OCI-LY1 (cell line): ENCODE measurements around the gene ATP11B.

Experiments
- H2AFZ ChIP-seq: fragments of 200-600 bp; sonication (generic), shearing (Covaris generic); 2 replicates; pipeline ENCODE4 v1.6.0; 2014; ENCODE audit warnings: antibody characterized with exemption, mild to moderate bottlenecking, low read length
- H3F3A ChIP-seq: fragments of 200-600 bp; sonication (generic), shearing (Covaris generic); 2 replicates; pipeline ENCODE4 v1.6.0; 2014; ENCODE audit warnings: mild to moderate bottlenecking, antibody characterized with exemption, low read length, moderate library complexity; ENCODE audit not compliant: insufficient read depth
- H3K27ac ChIP-seq: fragments of 200-600 bp; sonication (generic); 2 replicates; pipeline ENCODE4 v1.5.1; 2014; ENCODE audit warnings: low read length, mixed run types, mild to moderate bottlenecking, low read depth; ENCODE audit not compliant: poor library complexity, severe bottlenecking
- H3K27me3 ChIP-seq: fragments of 200-600 bp; sonication (generic); 2 replicates; pipeline ENCODE4 v1.6.0; 2014; ENCODE audit warnings: antibody characterized with exemption, mild to moderate bottlenecking, low read length, moderate library complexity; ENCODE audit not compliant: insufficient read depth
- H3K36me3 ChIP-seq: fragments of 200-600 bp; sonication (generic); 2 replicates; pipeline ENCODE4 v1.6.1; 2014; ENCODE audit warnings: mild to moderate bottlenecking, antibody characterized with exemption, low read length, moderate library complexity, mixed read lengths; ENCODE audit not compliant: insufficient read depth
- H3K4me1 ChIP-seq: fragments of 200-600 bp; sonication (generic); 2 replicates; pipeline ENCODE4 v1.5.1; 2014; ENCODE audit warnings: mild to moderate bottlenecking, low read length, moderate library complexity; ENCODE audit not compliant: insufficient read depth, severe bottlenecking
- H3K4me2 ChIP-seq: fragments of 200-600 bp; sonication (generic), shearing (Covaris generic); 2 replicates; pipeline ENCODE4 v1.6.1; 2014; ENCODE audit warnings: low read length
- H3K4me3 ChIP-seq: fragments of 200-600 bp; sonication (generic); 2 replicates; pipeline ENCODE4 v1.5.1; 2014; ENCODE audit warnings: low read length, low read depth, mild to moderate bottlenecking, mixed read lengths; ENCODE audit not compliant: poor library complexity, severe bottlenecking
- H3K79me2 ChIP-seq: fragments of 200-600 bp; shearing (Covaris generic); 2 replicates; pipeline ENCODE4 v1.6.1; 2016; ENCODE audit warnings: mixed run types, low read length, mixed read lengths; ENCODE audit not compliant: insufficient read depth
- H3K9ac ChIP-seq: fragments of 200-600 bp; sonication (generic), shearing (Covaris generic); 2 replicates; pipeline ENCODE4 v1.6.1; 2014; ENCODE audit warnings: mild to moderate bottlenecking, low read length, mixed read lengths
- H3K9me2 ChIP-seq: fragments of 200-600 bp; sonication (generic), shearing (Covaris generic); 2 replicates; pipeline ENCODE4 v1.6.1; 2014; ENCODE audit warnings: low read depth, mild to moderate bottlenecking, low read length, mixed read lengths
- H3K9me3 ChIP-seq: fragments of 200-600 bp; shearing (Covaris generic); 2 replicates; pipeline ENCODE4 v1.6.1; 2014; ENCODE audit warnings: low read length, mixed read lengths
- H4K20me1 ChIP-seq: fragments of 200-600 bp; sonication (generic), shearing (Covaris generic); 2 replicates; pipeline ENCODE4 v1.6.0; 2016; ENCODE audit warnings: mild to moderate bottlenecking, low read length; ENCODE audit not compliant: insufficient read depth
- EZH2 ChIP-seq: fragments of 200-600 bp; sonication (generic), shearing (Covaris generic); IDR thresholded peaks from 2 replicates; pipeline ENCODE4 v1.8.0; 2017; ENCODE audit warnings: borderline replicate concordance, mixed run types, mild to moderate bottlenecking, antibody characterized with exemption, low read length, moderate library complexity, mixed read lengths
- TF ChIP-seq, protein P1 (sequence below): fragments of 200-600 bp; sonication (generic), shearing (Covaris generic); IDR thresholded peaks from 2 replicates; pipeline ENCODE4 v1.5.1; 2017; ENCODE audit warnings: mild to moderate bottlenecking, antibody characterized with exemption, low read length, moderate library complexity, mixed read lengths

The ATP11B gene

DNA sequence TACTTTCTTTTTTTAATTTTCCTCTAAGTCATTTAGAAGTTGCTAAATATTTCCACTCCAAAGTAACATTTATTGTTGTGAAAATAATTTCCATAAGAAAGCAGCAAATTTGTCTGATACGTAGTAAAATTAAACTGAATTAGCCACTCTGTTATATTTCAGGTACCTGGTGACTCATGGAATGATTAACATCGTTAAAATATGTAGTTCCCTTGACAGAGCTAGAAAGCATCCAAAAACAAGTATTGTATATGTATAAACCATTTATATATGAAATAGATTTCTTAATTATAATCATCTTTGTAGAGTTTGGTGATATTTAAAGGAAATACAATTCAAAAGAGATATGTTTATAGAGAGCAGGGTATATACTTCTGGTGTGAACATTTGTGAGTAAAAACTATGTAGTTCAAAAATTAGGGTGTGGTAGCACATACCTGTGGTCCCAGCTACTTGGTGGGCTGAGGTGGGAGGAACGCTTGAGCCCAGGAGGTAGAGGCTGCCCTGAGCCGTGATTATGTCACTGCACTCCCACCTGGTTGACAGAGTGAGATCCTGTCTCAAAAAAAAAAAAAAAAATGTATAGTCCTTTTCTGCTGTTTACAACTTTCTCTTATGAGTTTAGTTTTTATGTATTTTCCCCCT, 36.6 kb downstream of the ATP11B start:
- Histone ChIP-seq H3K9me3 (no peaks in the 10 kb centered on the region), H2AFZ (no peak overlapping the region), H3K27me3 (no peaks in the 10 kb centered on the region), H4K20me1 (no peaks in the 10 kb centered on the region), H3K9me2 (no peaks in the 10 kb centered on the region), H3K36me3 (peaks cover 61% of the 10 kb centered on the region), H3K9ac (no peak overlapping the region), H3K79me2 (peaks cover 12% of the 10 kb centered on the region), H3K4me1 (no peaks in the 10 kb centered on the region), H3F3A (no peaks in the 10 kb centered on the region), H3K4me3 (no peak overlapping the region), H3K27ac (no peak overlapping the region), H3K4me2 (no peak overlapping the region)
- TF ChIP-seq, protein P1, sequence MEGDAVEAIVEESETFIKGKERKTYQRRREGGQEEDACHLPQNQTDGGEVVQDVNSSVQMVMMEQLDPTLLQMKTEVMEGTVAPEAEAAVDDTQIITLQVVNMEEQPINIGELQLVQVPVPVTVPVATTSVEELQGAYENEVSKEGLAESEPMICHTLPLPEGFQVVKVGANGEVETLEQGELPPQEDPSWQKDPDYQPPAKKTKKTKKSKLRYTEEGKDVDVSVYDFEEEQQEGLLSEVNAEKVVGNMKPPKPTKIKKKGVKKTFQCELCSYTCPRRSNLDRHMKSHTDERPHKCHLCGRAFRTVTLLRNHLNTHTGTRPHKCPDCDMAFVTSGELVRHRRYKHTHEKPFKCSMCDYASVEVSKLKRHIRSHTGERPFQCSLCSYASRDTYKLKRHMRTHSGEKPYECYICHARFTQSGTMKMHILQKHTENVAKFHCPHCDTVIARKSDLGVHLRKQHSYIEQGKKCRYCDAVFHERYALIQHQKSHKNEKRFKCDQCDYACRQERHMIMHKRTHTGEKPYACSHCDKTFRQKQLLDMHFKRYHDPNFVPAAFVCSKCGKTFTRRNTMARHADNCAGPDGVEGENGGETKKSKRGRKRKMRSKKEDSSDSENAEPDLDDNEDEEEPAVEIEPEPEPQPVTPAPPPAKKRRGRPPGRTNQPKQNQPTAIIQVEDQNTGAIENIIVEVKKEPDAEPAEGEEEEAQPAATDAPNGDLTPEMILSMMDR = no peak
- no peak for TF ChIP-seq EZH2

DNA sequence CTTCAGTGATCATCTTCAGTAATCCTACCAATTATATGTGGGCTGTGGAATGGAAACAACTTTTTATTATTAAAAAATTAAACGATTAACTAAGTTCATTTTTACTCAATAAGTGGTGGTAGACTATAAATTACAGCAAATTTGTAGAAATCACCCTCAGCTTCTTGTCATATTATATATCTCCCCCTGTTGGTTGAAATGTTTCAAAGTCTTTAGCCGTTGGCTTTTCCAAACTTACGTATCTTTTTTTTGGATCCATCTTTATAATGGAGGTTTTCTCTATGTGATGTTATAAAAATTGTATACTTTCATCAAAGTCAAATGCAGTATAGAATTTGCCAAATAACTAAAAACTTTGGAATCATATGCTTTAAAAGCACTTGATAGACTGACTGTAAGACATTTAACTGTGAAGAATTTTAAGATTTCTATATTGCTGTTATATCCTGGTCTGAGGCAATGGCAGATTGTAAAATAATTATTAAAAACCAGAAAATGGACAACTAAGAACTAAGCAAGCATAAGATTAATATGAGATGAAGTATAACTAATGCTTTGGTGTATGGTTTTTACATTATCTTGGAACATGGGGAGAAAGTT, 44.7 kb downstream of the ATP11B start:
- Histone ChIP-seq H3K9ac (no peak overlapping the region), H3K27me3 (no peaks in the 10 kb centered on the region), H3K79me2 (no peaks in the 10 kb centered on the region), H3K4me3 (no peak overlapping the region), H2AFZ (no peak overlapping the region), H3F3A (no peaks in the 10 kb centered on the region), H3K4me1 (no peaks in the 10 kb centered on the region), H4K20me1 (no peaks in the 10 kb centered on the region), H3K36me3 (peaks cover 73% of the 10 kb centered on the region), H3K9me3 (no peaks in the 10 kb centered on the region), H3K4me2 (no peak overlapping the region), H3K9me2 (no peaks in the 10 kb centered on the region), H3K27ac (no peak overlapping the region)
- TF ChIP-seq, protein P1 = peak; percentile 66
- TF ChIP-seq EZH2 = no peak

DNA sequence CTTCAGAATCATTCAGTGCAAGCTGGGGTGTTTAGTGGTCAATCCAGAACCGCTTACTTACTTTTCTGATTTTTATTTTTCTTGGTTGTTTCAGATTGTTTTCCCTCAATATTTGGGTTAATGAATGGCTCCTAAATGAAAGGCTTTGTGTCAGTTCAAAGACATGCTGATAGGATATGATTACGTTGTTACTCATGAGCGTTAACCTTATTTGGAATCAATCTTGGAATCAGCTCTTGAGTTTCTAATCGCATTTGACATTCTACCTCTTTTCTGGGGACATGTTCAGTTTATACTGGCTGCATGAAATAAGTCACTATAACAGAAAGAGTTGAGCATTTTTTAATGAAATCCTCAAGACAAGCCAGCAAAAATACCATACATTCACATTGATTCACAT, 50.2 kb downstream of the ATP11B start:
- Histone ChIP-seq H3K9ac (no peak overlapping the region), H3K4me1 (no peaks in the 10 kb centered on the region), H3K4me3 (no peak overlapping the region), H3K79me2 (no peaks in the 10 kb centered on the region), H3K4me2 (no peak overlapping the region), H3K9me2 (no peaks in the 10 kb centered on the region), H3K36me3 (peaks cover 79% of the 10 kb centered on the region), H3K27me3 (no peaks in the 10 kb centered on the region), H3F3A (no peaks in the 10 kb centered on the region), H2AFZ (no peak overlapping the region), H4K20me1 (no peaks in the 10 kb centered on the region), H3K27ac (no peak overlapping the region), H3K9me3 (no peaks in the 10 kb centered on the region; the same call in 1 of the 2 replicates)
- TF ChIP-seq, protein P1 = no peak
- no peak for TF ChIP-seq EZH2
